GM19468 (cell line): Measurements from ENCODE around the gene PDE11A.

ENCODE experiments used
- ATAC-seq: cut with Tn5 transposase; IDR thresholded peaks from one replicate; pipeline ENCODE4 v1.9.1; 2021; ENCODE audit warnings: mild to moderate bottlenecking, moderate library complexity, moderate number of reproducible peaks; ENCODE audit not compliant: unreplicated experiment; ENCODE audit errors: extremely low read depth

Gene PDE11A

DNA sequence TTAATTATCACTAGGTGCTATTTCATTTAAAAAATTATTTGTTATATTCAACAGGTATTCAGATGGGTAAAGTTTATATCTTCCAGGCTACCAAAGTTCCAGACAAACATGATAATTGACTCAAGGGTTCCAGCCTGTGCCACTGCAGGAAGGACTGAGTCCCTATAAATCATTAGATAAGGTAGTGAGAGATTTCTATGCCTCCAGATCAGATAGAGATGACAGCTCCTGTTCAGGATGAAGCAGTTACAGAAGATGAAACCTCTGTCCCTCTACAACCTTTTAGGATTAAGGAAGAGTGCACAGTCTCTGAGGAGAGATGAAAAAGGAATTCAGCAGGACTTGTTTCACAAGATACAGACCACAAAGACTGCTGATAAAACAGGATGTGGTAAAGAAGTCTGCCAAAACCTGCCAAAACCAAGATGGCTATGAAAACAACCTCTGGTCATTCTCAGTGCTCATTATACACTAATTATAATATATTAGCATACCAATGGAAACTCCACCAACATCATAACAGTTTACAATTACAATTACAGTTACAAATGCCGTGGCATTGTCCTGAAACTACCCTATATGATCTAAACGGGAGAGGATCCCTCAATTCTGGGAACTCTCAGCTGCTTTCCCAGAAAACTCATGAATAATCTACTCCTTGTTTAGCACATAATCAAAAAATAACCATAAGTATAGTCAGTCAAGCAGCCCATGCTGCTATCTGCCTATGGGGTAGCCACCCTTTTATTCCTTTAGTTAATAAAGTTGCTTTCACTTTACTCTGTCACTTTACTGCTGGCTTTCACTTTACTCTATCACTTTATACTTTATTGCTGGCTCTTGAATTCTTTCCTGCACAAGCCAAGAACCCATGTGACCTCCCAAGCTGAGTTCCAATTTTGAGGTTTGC lies 288.5 kb downstream of the PDE11A start:
- no peak for ATAC-seq

DNA sequence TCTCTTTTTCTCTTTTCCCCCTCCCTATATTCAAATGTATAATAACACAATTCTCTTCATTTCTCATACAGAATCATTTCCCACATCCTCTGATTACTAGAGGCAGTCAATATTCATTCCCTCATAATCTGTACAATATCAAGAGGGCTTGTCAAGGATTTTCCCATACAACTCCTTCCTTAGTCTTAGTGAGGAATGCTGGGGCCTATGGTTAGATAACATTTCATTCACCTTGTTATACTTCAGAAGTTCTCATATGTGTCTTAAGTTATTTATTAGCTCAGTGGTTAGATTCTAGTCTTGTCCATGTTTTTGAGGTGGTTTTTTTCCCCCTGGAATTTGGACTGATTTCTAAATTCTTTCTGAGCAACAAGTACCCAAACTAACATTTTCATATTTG lies 289.5 kb downstream of the PDE11A start:
- ATAC-seq = no peak

DNA sequence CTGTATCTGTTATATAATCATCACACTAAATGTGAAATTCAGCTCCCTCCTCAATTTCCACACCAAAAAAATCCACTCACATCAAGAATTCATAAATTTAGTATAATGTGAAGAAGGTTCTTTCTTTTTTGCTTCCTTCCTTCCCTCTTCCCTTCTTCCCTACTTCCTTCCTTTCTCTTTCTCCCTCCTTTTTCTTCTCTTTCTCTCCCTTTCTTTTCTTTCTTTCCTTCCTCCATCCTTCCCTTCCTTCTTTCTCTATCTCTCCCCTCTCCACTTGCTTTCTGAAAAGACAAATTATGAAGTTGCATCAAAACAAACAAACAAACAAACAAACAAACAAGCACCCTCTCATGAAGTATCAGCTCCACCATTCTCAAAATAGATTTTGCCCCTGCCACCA lies 290.0 kb downstream of the PDE11A start:
- no peak for ATAC-seq

DNA sequence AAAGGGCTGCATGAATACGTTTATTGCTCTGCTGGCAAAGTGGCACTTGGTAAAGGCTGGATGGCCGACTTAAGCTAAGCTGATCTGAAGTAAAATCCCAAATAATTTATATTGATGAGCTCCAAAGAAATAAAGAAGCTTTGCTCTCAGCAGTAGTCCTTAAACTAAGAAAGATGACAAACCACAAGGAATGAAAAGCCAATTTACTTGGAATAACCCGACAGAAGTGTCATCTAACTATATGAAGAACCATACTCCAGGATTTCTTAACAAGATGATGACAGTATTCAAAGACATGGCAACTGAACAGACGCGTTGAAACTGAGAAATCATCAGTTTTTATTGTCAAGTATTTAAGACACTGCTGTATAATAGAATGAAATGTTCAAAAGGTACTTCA lies 294.1 kb downstream of the PDE11A start:
- ATAC-seq = no peak

DNA sequence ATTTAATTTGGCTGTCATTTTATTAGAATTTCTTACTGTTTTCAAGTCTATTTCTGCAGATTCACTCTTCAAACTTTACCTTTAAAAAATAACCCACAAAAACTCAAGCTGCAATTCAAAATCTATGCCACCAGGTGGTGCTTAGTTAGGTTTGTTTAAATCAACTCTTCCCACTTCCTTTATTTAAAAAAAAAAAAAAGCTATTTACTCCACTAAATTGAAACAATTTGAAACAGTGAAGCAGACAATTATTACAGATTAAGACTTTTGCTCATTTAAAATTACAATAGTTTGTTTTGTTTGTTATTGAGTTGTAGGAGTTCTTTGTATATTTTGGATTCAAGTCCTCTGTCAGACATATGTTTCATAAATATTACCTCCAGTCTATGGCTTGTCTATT lies 300.0 kb downstream of the PDE11A start:
- ATAC-seq = no peak

DNA sequence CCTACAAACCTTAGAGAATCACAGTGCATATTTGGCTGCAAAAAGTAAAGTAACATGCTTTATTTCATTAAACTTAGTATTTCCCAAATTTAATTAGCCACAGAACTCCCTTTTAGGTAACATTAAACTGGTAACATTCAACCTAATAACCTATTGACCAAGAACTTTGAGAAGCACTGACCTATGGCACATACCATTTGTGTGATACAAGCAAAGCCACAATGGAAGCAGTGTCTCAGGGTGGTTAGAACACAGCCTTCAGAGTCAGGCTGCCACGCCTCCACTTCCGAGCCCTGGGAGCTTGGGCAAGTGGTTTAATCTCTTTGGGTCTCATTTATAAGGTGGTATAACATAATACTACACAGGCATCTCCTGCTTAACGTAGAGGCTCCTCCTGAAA lies 301.4 kb downstream of the PDE11A start:
- ATAC-seq = no peak

DNA sequence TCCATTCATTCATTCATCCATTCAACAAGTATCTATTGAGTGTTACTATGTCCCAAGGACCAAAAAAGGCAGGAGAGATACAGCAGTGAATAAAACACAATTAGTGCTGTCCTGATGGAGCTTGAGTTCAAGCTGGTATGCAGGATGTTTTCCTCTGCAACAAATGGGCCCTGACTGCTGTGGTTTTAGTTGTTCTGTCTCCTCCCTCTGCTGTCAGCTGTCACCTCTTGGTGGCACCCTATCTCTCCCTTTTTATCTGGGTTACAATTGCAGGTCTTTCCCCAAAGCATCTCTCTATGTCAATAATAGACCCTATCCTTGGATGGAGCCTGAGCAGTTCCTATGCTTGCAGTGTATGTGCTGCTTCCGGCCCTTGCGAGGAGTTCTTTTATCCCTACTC lies 304.8 kb downstream of the PDE11A start:
- ATAC-seq = no peak

DNA sequence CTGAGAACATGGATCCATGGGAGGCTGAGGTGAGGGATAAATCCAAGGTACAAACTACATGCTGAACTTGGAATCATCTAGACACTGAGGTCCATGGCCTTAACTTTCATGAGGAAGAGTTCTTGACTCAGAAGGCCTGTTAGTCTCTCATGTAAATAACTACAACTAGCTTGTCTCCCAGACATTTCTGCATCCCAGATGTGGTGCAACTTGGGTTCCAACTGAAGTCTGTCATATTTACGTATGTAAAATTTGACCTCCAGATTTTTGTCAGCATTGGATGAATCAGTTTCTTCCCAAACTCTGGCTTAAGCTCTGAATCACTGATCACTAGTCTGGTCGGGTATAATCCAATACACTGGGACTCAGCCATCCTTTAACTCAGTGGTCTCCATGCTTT lies 306.9 kb downstream of the PDE11A start:
- ATAC-seq = no peak

DNA sequence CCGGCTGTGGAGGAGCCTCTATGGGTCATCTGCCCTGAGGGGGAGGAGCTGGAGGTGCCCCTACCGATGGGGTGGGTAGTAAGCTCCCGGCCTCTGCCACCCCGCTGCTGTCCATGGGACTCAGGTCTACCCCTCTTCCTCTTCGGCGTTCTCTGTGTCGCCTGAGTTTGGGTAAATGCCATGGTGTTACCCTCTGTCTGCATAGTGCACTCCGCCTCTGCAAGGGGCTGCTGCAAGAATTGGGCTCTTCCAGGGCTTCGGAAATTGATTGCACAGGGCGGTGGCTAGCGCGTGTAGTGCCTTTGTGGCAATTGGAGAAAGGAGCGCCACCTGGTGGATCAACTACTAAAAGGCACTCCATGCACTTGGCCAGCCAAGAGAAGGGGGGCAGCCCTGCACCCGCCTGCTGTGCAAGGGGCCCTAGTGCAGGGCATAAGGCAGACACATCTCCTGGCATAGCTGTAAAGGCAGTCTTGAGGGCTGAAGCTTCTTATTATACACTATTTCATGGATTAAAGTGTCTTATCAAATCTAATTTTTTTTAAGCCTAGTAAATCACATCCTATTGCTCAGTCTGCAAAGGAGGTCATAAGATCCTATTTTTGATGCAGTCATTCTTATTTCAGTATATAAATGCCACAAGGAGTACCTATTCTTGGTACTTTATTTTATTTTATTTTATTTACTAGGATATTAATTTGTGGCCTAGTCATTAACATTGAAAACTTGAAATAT lies 308.9 kb downstream of the PDE11A start:
- peak; percentile 89 for ATAC-seq

DNA sequence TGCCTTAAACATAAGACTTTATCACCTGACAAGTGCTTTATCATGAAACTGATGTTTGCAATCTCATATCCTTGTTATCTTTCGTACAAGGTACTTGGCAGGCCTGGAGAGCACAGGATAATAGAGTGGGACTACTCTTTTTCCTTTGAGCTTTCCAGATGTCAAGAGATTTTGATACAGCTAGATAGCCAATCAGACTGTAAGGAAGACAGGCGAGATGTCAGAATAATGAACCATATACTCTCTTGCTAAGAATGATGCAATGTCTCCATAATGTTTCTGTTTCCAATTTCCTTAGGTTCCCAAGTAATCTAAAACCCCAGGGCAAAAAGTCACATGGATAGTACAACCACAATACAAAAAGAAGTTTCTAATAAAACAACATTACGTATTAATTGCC lies 313.1 kb downstream of the PDE11A start:
- ATAC-seq = no peak

DNA sequence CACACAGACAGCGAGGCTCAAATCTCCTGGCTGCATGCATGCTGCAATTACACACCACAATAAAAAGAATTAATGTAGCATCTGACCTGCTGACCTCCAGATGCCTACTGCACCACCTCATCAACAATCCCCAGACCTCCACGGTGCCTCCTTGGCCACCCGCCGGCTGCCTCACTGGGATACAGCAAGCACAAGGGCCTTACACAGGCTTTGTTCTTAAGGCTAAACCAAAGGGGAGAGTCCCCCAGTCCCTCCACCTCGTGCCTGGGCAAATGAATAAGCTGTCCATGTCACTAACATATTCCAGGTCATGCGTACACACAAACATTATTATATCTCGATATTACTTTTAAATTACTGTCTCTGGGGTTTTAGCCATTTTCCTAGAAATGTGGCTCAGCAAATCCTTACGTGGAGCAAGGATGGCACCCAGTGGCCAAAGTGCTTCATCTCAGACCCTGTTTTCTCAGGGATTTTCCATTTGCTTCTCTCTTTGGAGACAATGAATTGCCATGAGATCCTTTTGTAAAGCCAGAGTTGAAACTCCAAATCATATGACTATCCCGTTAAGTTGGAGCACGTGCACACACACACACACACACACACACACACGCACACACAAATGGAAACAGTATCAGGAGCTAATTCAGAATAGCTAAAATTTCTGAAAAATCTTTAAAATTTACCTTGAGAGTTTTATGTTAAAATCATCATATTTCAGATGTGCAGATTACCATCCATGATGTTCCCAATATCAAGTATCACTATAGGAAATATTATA lies 313.8 kb downstream of the PDE11A start:
- ATAC-seq = no peak

DNA sequence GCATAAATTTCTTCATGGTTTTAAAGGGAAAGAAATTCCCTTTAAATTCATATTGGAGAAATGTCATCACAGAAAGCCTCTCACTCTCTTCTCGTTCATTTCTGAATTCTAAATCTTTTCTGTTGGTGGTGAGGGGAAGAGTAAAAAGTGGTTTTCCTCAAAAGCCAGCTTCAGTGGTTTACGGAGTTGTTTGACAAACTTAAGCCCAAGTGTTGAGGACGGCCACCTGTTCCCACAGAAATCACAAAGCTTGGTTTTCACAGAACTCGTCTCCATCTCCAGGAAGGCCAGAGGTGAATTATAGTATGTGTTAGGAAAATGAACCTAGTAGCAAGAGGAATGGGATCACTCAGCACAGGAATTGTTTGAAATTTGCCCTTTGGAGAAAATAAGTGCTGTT lies 316.2 kb downstream of the PDE11A start:
- ATAC-seq = no peak

DNA sequence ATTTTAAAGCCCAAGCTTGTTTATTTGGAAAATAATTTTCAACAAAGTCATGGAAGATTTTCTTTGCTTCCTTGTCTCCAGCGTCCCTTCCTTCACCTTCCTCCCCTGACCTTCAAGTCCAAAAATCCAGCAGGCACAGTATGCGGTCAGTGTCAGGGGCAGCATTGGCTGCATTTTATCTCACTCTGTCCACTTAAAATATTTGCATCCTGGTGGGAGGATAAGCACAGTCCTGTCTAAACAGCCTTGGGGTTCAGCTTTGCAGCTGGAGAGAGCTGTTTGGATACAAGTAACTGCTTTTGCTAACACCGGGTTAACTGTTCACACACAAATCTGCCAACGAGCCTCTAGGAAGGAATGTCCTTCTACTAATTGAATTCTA lies 318.1 kb downstream of the PDE11A start:
- ATAC-seq = no peak

DNA sequence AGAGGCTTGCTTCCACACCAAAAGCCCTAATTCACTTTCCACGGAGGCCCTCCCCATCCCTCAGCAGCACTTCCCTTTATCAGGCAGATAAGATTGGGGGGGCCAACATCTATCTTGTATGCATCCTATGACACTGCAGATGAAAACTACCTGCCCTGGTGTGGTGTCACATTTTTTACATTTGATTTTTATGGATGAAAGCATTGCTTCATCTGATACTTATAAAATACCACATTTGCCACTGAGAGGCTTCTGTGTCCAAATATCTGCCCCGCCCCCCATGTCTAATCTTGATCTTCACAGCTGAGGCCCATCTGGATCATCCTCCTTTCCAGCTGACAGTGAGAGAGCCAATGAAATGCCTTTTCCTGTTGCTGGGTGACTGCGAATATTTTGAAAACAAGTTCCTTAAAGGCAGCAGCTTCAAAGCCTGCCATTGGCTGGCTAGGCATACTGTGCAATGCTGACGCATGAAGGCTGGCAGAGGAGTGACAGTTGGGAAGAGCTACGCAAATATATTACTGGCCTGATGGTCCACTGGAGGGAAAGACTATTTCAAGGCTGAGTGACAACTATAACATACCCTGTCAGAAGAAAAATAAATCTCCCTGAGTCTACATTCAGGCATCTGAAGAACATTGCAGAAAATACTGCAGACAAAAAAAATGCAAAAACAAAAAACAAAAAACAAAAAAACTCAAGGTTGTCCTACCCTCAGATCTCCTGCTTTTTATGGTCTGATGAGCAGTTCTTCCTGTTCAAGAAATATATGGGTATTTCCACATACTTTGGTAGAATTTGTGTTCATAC lies 318.7 kb downstream of the PDE11A start:
- ATAC-seq = no peak

DNA sequence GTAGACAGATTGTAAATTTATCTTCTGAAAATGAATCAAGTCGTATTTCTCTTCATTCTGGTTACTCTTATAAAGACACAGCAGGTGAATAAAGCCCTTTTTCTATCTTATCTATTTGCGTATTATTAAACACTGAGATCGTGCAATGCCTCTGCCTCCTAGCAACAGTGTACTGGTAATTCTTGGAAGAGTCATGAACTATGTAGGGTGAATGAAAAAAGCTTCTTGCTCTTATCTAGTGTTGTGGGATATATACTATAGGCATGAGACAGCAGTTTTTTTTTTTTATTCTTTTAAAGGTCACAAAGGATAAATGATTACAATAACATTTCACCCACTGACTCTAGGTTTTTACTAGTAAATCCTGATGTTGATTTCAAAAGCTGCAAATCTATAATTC lies 324.2 kb downstream of the PDE11A start:
- ATAC-seq = no peak

DNA sequence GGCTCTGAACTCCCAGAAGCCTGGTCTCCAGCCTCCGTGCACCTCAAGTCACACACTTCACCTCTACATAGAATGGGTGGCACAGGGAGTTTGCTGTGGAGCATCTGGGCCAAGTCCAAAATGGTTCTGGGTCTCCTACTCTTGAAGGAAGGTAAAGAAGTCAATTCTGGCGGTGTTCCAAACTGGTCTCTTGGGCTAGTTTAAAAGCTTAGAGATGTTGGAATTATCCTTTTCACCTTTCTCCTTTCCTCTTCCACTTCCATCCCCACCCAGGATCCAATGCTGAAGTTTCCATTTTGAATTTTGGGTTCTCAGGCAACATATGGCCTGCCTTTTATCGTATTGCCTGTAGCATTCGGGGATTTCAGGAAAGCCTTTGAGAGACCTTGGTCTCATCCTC lies 325.2 kb downstream of the PDE11A start:
- ATAC-seq = no peak

DNA sequence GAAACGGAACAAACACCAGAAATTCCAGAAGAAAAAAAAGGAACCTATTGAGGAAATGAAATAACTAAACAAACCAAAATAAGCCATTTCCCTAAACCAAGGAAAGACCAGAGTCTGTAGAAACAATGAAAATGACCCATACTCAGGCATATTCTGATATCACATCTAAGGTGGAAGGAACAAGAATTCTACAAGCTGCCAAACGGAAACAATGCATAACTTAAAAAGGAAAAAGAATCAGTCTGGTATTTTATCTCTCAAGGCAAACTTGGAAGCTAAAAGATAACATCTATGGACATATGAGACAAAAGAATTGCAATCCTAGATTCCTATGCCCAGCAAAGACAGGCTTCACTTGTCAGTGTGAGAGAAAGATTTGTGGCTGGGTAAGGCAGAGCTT lies 326.2 kb downstream of the PDE11A start:
- no peak for ATAC-seq

DNA sequence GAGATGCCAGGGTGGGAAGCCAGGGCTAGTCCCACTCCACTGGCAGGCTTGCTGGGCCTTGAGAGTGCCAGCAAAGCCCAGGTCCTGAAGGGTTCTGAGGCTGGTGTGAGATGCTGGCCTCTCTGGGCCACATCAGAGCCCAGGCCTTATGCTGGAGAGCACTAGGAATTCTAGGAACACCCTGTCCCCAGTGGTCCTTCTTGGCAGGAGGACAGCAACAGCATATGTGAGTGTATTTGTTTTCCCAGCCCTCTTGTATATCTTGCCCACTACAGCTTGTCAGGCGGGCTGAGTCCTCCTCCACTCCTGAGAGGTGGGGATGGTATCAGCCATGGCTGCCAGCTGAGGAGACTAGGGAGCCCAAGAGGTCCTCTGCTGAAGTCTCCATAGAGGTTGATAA lies 327.0 kb downstream of the PDE11A start:
- ATAC-seq = no peak

DNA sequence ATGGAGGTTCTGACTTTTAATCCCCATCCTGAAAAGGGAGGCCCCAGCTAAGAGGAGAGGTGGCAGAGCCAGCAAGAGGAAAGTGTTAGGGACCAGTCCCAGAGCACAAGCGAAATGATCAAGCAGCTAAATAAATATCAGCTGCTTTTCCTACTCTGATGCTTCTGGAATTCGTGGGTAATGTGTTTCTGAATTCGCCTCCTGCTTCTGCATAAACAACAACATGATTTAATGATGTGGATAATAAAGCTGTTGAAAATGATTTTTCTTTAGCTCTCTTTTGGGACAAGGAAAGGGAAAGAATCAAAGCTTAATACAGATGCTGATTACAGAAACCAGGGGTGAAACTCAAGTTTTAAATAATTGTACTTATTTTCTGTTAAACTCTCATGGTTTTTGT lies 329.7 kb downstream of the PDE11A start:
- no peak for ATAC-seq

DNA sequence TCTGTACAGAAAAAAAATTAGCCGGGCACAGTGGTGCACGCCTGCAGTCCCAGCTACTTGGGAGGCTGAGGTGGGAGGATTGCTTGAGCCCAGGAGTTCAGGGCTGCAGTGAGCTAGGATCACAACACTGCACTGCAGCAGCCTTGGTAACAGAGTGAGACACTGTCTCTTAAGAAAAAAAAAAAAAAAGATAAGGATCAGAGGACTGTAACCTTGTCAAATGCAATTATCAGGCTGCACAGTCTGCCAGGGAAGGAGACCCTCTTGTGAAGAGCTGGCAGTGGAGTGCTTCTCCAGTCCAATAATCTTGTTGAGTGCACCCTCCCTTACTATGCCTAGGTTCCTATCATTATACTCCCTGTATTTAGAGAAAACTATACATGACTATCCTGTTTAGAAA lies 330.7 kb downstream of the PDE11A start:
- no peak for ATAC-seq
